ENCODE measurements around the gene THRB.
A peak's percentile ranks its signal among the peaks of the same experiment; 100 is the strongest.

THRB gene

GRCh38 chr3:24240306-24240705 lies 254.3 kb downstream of the THRB start:
- H3K9me3 ChIP-seq (ENCODE audit: control insufficient read depth, low read length), result no peaks in the 10 kb centered on the region
- no peak overlapping the region for H3K4me3 ChIP-seq (ENCODE audit: insufficient read depth in 1 of 2, low read depth in 1 of 2, low read length in 2 of 2)
- no peak overlapping the region for H4K91ac ChIP-seq (ENCODE audit: low read length)
- no peak overlapping the region for H3K9ac ChIP-seq (ENCODE audit: low read length)
- peak overlapping the region in 1 of 2 experiments; percentile 48 for H3K4ac ChIP-seq (ENCODE audit: low read depth in 1 of 2, low read length in 2 of 2)
- no peak for DNase-seq
- H3K4me1 ChIP-seq (ENCODE audit: control insufficient read depth, insufficient read depth, low read depth, low read length), result peaks cover 11% of the 10 kb centered on the region
- no peak overlapping the region for H3K23ac ChIP-seq (ENCODE audit: low read length in 2 of 2)
- peak overlapping the region; percentile 88 for H2AK5ac ChIP-seq (ENCODE audit: low read length, severe bottlenecking)
- H3K27ac ChIP-seq (ENCODE audit: low read length, poor library complexity, severe bottlenecking), result no peak overlapping the region
- no peaks in the 10 kb centered on the region for H3K79me1 ChIP-seq (replicated peaks; ENCODE audit: low read length, poor library complexity, severe bottlenecking)
- H2AFZ ChIP-seq (ENCODE audit: low read depth, low read length), result no peak overlapping the region
- H2BK15ac ChIP-seq (ENCODE audit: low read depth, poor library complexity, severe bottlenecking), result no peak overlapping the region
- H2BK12ac ChIP-seq (ENCODE audit: low read length in 2 of 2), result no peak overlapping the region
- no peak overlapping the region for H2BK5ac ChIP-seq (ENCODE audit: low read depth, low read length, poor library complexity, severe bottlenecking)
- no peak overlapping the region for H3K4me2 ChIP-seq (ENCODE audit: low read length, poor library complexity, severe bottlenecking)
- H3K18ac ChIP-seq (ENCODE audit: low read depth in 1 of 2, low read length in 2 of 2), result no peak overlapping the region
- H3K27me3 ChIP-seq (ENCODE audit: control insufficient read depth in 1 of 2, insufficient read depth in 1 of 2, low read length in 2 of 2), result no peaks in the 10 kb centered on the region
- over 99% methylated on average over 6 of the region's 6 CpGs for WGBS
- no peaks in the 10 kb centered on the region for H3K36me3 ChIP-seq (ENCODE audit: control insufficient read depth in 1 of 2, insufficient read depth in 2 of 2, low read depth in 1 of 2, low read length in 2 of 2)
- H3K14ac ChIP-seq (ENCODE audit: low read length in 2 of 2), result no peak overlapping the region
- H2BK120ac ChIP-seq (ENCODE audit: low read depth, low read length), result no peak overlapping the region
- H4K8ac ChIP-seq (ENCODE audit: low read length), result no peak overlapping the region

GRCh38 chr3:24237971-24238706 lies 256.5 kb downstream of the THRB start:
- no peak overlapping the region for H2BK15ac ChIP-seq (ENCODE audit: low read depth, poor library complexity, severe bottlenecking)
- 10% methylated on average over 2 of the region's 4 CpGs for WGBS

DNA sequence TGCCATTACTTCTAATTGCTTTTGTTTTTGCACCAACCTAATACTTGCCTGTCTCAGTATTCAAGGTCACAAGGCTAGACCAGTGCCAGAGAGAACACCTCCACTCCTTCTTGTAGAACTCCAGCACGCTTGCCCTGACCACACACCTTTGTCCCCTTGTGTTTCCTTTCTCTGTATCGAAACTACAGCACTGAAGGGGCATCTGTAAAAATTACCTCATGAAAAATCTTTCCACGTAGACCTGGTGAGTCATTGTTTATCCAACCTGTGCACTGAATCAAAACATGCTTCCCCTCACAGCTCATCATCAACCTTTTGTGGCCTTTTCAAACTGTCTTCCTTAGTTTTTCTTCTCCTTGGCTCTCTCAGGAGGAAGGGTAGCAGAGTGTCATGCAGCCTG lies 259.5 kb downstream of the THRB start:
- H2AFZ ChIP-seq (ENCODE audit: low read depth, low read length), result no peak overlapping the region
- H3K9me3 ChIP-seq (ENCODE audit: control insufficient read depth, low read length), result no peaks in the 10 kb centered on the region
- H3K27ac ChIP-seq (ENCODE audit: low read length, poor library complexity, severe bottlenecking), result peak overlapping the region; percentile 6
- no peak overlapping the region for H2BK15ac ChIP-seq (ENCODE audit: low read depth, poor library complexity, severe bottlenecking)
- H4K8ac ChIP-seq (ENCODE audit: low read length), result no peak overlapping the region
- H3K4me3 ChIP-seq (ENCODE audit: insufficient read depth in 1 of 2, low read depth in 1 of 2, low read length in 2 of 2), result no peak overlapping the region
- no peak overlapping the region for H3K9ac ChIP-seq (ENCODE audit: low read length)
- H3K18ac ChIP-seq (ENCODE audit: low read depth in 1 of 2, low read length in 2 of 2), result no peak overlapping the region
- no peak overlapping the region for H2BK5ac ChIP-seq (ENCODE audit: low read depth, low read length, poor library complexity, severe bottlenecking)
- no peaks in the 10 kb centered on the region for H3K79me1 ChIP-seq (replicated peaks; ENCODE audit: low read length, poor library complexity, severe bottlenecking)
- 61% methylated on average over 3 of the region's 3 CpGs for WGBS
- H2AK5ac ChIP-seq (ENCODE audit: low read length, severe bottlenecking), result peak overlapping the region; percentile 99
- no peaks in the 10 kb centered on the region for H3K36me3 ChIP-seq (ENCODE audit: control insufficient read depth in 1 of 2, insufficient read depth in 2 of 2, low read depth in 1 of 2, low read length in 2 of 2)
- peak; percentile 40 for DNase-seq
- peaks cover 14% of the 10 kb centered on the region for H3K4me1 ChIP-seq (ENCODE audit: control insufficient read depth, insufficient read depth, low read depth, low read length)
- no peak overlapping the region for H2BK12ac ChIP-seq (ENCODE audit: low read length in 2 of 2)
- no peak overlapping the region for H3K4ac ChIP-seq (ENCODE audit: low read depth in 1 of 2, low read length in 2 of 2)
- H4K91ac ChIP-seq (ENCODE audit: low read length), result no peak overlapping the region
- no peak overlapping the region for H3K4me2 ChIP-seq (ENCODE audit: low read length, poor library complexity, severe bottlenecking)
- no peak overlapping the region for H3K23ac ChIP-seq (ENCODE audit: low read length in 2 of 2)
- no peaks in the 10 kb centered on the region for H3K27me3 ChIP-seq (ENCODE audit: control insufficient read depth in 1 of 2, insufficient read depth in 1 of 2, low read length in 2 of 2)
- H3K14ac ChIP-seq (ENCODE audit: low read length in 2 of 2), result no peak overlapping the region
- no peak overlapping the region for H2BK120ac ChIP-seq (ENCODE audit: low read depth, low read length)

More at GRCh38 chr3:24237971-24238706, 256.5 kb downstream of the THRB start:
- no peaks in the 10 kb centered on the region for H3K9me3 ChIP-seq (ENCODE audit: control insufficient read depth, low read length)
- H2BK12ac ChIP-seq (ENCODE audit: low read length in 2 of 2), result no peak overlapping the region
- H3K36me3 ChIP-seq (ENCODE audit: control insufficient read depth in 1 of 2, insufficient read depth in 2 of 2, low read depth in 1 of 2, low read length in 2 of 2), result no peaks in the 10 kb centered on the region
- H3K79me1 ChIP-seq (replicated peaks; ENCODE audit: low read length, poor library complexity, severe bottlenecking), result no peaks in the 10 kb centered on the region
- H2AK5ac ChIP-seq (ENCODE audit: low read length, severe bottlenecking), result no peak overlapping the region
- no peak overlapping the region for H3K18ac ChIP-seq (ENCODE audit: low read depth in 1 of 2, low read length in 2 of 2)
- peaks cover 16% of the 10 kb centered on the region for H3K4me1 ChIP-seq (ENCODE audit: control insufficient read depth, insufficient read depth, low read depth, low read length)
- H3K4me3 ChIP-seq (ENCODE audit: insufficient read depth in 1 of 2, low read depth in 1 of 2, low read length in 2 of 2), result no peak overlapping the region
- peak; percentile 97 for DNase-seq
- no peak overlapping the region for H3K4me2 ChIP-seq (ENCODE audit: low read length, poor library complexity, severe bottlenecking)
- H2BK5ac ChIP-seq (ENCODE audit: low read depth, low read length, poor library complexity, severe bottlenecking), result peak overlapping the region; percentile 37
- no peak overlapping the region for H4K91ac ChIP-seq (ENCODE audit: low read length)
- H3K14ac ChIP-seq (ENCODE audit: low read length in 2 of 2), result no peak overlapping the region
- peak overlapping the region; percentile 82 for H3K27ac ChIP-seq (ENCODE audit: low read length, poor library complexity, severe bottlenecking)
- H3K4ac ChIP-seq (ENCODE audit: low read depth in 1 of 2, low read length in 2 of 2), result no peak overlapping the region
- no peak overlapping the region for H4K8ac ChIP-seq (ENCODE audit: low read length)
- no peak overlapping the region for H2BK120ac ChIP-seq (ENCODE audit: low read depth, low read length)
- peak overlapping the region; percentile 73 for H3K9ac ChIP-seq (ENCODE audit: low read length)
- no peaks in the 10 kb centered on the region for H3K27me3 ChIP-seq (ENCODE audit: control insufficient read depth in 1 of 2, insufficient read depth in 1 of 2, low read length in 2 of 2)
- no peak overlapping the region for H2AFZ ChIP-seq (ENCODE audit: low read depth, low read length)
- H3K23ac ChIP-seq (ENCODE audit: low read length in 2 of 2), result no peak overlapping the region

DNA sequence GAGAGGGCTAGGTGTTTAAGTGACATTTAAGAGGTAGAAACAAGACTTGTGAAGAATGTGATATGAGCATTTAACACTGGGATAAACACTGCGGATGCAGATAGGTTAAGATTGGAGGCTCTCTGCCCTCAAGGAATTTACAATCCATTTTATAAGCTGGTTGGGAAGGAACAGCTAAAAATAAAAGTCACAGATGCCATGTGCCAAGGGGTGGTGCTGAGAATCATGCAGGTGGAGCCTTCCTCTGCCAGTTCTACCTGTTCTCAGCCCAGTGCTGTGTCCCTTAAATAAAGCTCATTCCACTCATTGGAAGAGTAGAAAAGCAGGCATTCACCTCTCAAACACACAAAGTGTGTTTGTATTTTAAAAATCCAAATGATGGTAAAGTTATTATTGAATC lies 261.9 kb downstream of the THRB start:
- Histone ChIP-seq H3K23ac (ENCODE audit: low read length in 2 of 2) (no peak overlapping the region), H3K9ac (ENCODE audit: low read length) (no peak overlapping the region), H3K27me3 (ENCODE audit: control insufficient read depth in 1 of 2, insufficient read depth in 1 of 2, low read length in 2 of 2) (no peaks in the 10 kb centered on the region), H2AK5ac (ENCODE audit: low read length, severe bottlenecking) (peak overlapping the region; percentile 71), H4K8ac (ENCODE audit: low read length) (no peak overlapping the region), H2BK12ac (ENCODE audit: low read length in 2 of 2) (no peak overlapping the region), H2BK5ac (ENCODE audit: low read depth, low read length, poor library complexity, severe bottlenecking) (no peak overlapping the region), H2BK15ac (ENCODE audit: low read depth, poor library complexity, severe bottlenecking) (no peak overlapping the region), H3K4ac (ENCODE audit: low read depth in 1 of 2, low read length in 2 of 2) (no peak overlapping the region), H3K9me3 (ENCODE audit: control insufficient read depth, low read length) (no peaks in the 10 kb centered on the region), H3K14ac (ENCODE audit: low read length in 2 of 2) (no peak overlapping the region), H3K18ac (ENCODE audit: low read depth in 1 of 2, low read length in 2 of 2) (no peak overlapping the region), H3K27ac (ENCODE audit: low read length, poor library complexity, severe bottlenecking) (no peak overlapping the region), H3K4me1 (ENCODE audit: control insufficient read depth, insufficient read depth, low read depth, low read length) (peaks cover 12% of the 10 kb centered on the region), H3K4me2 (ENCODE audit: low read length, poor library complexity, severe bottlenecking) (no peak overlapping the region), H4K91ac (ENCODE audit: low read length) (no peak overlapping the region), H2AFZ (ENCODE audit: low read depth, low read length) (no peak overlapping the region), H3K4me3 (ENCODE audit: insufficient read depth in 1 of 2, low read depth in 1 of 2, low read length in 2 of 2) (no peak overlapping the region), H3K79me1 (replicated peaks; ENCODE audit: low read length, poor library complexity, severe bottlenecking) (no peaks in the 10 kb centered on the region), H2BK120ac (ENCODE audit: low read depth, low read length) (no peak overlapping the region), H3K36me3 (ENCODE audit: control insufficient read depth in 1 of 2, insufficient read depth in 2 of 2, low read depth in 1 of 2, low read length in 2 of 2) (no peaks in the 10 kb centered on the region)
- WGBS, result 100% methylated on average over 1 of the region's 1 CpG
- DNase-seq, result no peak
